ENCODE results near the gene AGAP6.
"Not testable (repeated sequence)": the region's sequence is repeated elsewhere in the genome, so short reads cannot be mapped to it uniquely, and the experiment has no call there.

The AGAP6 gene

DNA sequence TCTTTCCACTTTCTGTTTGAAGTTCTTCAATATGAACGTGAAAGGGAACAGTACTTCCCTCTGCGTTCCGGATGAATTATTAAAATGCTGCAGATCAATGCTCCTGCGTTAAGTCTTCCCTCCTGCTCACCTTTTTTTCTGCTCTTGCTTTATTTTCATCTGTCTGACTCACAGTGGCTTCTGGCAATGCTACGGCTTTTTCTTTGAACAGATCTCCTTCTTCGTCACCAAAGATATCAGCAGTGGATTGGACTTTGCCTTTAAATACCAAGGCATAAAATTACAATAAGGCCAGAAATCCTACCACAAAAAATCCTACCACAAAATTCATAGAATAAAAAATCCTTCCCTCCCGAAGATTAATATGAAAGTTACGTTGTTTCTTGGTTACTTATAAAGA, 68.4 kb downstream of the AGAP6 start:
- not testable (repeated sequence) for H3K27me3 ChIP-seq (ENCODE audit: control insufficient read depth, insufficient read depth, low read length); DNase-seq (ENCODE audit: low read depth, low spot score); H3K4me3 ChIP-seq (ENCODE audit: low read length); H3K27ac ChIP-seq (ENCODE audit: low read length); H3K9me3 ChIP-seq (ENCODE audit: control insufficient read depth, insufficient read depth, low read length); H3K4me1 ChIP-seq (ENCODE audit: control insufficient read depth, insufficient read depth, low read length); H3K36me3 ChIP-seq (ENCODE audit: control insufficient read depth, insufficient read depth, low read length)
- WGBS (ENCODE audit: insufficient coverage, insufficient read length) = no CpG with 5 or more reads among the region's 8 CpGs

DNA sequence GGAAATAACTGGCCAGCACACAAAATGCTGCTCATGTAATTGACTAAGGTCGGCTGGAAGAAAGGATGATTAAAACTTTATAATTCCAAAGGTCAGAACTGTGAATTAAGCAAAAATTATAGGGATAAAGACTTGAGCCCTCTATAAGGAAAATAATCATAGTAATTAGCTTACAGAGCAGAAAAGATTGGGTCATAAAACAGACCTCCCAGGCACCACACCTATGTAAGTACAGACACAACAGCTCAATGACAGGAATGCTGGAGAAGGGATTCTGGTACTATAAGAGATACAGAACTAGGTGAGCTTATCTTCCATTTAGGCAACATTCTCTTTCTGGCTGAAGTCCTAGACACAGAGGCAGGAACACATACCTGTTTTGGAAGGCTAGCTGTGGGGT, 70.5 kb downstream of the AGAP6 start:
- H3K9me3 ChIP-seq (ENCODE audit: control insufficient read depth, insufficient read depth, low read length); DNase-seq (ENCODE audit: low read depth, low spot score); H3K4me3 ChIP-seq (ENCODE audit: low read length); H3K36me3 ChIP-seq (ENCODE audit: control insufficient read depth, insufficient read depth, low read length); H3K27me3 ChIP-seq (ENCODE audit: control insufficient read depth, insufficient read depth, low read length); H3K4me1 ChIP-seq (ENCODE audit: control insufficient read depth, insufficient read depth, low read length); H3K27ac ChIP-seq (ENCODE audit: low read length): not testable (repeated sequence)
- WGBS (ENCODE audit: insufficient coverage, insufficient read length) = no CpG with 5 or more reads among the region's 1 CpG

DNA sequence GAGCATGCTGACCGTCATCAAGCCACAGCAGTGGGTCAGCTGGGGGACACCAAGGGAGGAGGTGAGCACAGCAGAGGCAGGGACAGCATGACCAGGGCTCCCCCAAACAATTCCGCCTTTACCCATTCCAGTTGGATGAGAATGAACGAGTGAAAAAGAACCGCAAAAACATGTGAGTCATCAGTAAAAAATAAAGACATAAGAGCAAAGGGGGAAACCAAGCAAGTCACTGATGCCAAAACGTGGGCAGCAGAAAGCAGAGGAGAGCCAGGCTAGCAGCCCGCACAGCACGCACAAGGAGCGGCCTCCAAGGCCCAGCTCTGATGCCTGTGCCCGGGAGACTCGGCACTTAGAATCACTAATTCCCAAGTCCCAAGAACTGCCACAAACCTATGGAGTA, 71.7 kb downstream of the AGAP6 start:
- not testable (repeated sequence) for DNase-seq (ENCODE audit: low read depth, low spot score); H3K27me3 ChIP-seq (ENCODE audit: control insufficient read depth, insufficient read depth, low read length); H3K27ac ChIP-seq (ENCODE audit: low read length); H3K4me3 ChIP-seq (ENCODE audit: low read length); H3K9me3 ChIP-seq (ENCODE audit: control insufficient read depth, insufficient read depth, low read length); H3K36me3 ChIP-seq (ENCODE audit: control insufficient read depth, insufficient read depth, low read length); H3K4me1 ChIP-seq (ENCODE audit: control insufficient read depth, insufficient read depth, low read length)
- no CpG with 5 or more reads among the region's 10 CpGs for WGBS (ENCODE audit: insufficient coverage, insufficient read length)

All from iPS DF 6.9 (cell line).